ENCODE measurements around the gene PPP1R3F.
"Not testable (repeated sequence)": the region's sequence is repeated elsewhere in the genome, so short reads cannot be mapped to it uniquely, and the experiment has no call there.

PPP1R3F gene

DNA sequence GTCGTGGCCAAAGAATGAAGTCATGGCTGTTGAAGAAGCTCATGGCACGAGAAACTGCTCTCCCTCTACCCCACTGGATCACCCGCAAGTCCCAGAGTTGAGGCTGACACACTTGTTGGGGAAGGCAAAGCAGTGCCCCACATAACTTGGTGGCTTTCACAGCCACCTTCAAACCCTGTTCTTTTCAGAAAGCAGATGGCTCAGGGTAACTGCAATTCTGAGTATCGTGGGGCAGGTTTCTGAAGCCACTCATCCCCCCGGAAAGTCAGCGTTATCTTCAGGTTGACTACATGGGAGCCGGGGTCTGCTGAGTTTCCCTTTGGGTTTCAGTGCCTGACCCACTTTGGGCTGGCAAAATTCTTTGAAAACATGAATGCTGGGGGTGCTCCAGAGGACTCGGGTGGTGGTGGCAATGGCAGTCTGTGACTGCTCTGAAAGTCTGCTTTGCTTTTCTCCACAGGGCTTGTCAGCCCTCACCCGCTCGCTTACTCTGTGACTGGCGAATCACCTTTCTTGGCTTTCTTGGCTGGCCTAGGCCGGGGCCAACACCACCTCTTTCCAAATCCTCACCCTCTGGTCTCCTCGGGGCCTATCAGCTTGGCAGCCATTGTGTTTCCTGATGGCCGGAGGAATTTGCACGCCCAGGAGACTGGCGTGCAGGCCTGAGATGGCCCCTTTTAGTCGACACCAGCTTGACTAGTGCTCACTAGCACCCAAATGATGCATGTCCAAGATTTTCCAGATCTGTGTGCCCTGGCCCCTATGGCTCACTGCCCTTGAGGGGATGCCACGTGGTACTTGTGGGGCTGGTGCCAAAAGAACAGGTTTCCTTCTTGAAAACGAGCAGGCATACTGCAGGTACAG, 7.3 kb downstream of the PPP1R3F start:
- no peak for DNase-seq

DNA sequence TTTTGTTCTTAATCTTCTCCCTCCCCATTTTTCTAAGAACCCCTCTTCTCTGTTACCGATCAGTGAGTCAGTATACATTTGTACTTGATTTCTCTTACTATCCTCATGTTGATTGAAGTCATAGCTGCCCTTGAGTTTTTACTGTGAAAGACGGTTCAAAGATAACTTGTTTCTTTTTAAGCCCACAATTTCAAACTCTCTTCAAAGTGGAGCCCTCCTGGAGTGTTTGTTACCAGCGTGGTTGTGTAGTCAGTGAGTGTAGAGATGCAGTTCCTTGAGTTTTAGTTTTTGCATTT, 7.9 kb downstream of the PPP1R3F start:
- no peak for DNase-seq

DNA sequence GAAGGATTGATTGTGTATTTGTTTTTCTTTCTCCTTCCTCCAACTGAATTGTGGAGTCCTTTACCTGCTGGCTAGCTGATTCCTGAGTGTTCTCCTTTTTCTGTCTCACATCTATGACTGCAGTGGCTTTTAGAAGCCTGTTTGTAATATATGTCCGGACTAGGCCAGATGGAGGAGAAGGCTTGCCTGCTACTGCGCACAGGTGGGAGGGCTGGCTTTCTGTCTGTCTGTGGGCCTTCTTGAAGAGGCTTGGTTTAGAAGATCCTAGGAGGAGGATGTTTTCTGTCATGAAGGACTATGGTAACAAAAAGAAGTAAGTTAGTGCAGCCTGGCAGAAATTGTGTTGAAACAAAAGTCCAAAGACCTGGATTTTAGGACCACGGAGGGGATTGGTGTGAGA, 8.5 kb downstream of the PPP1R3F start:
- no peak for DNase-seq

DNA sequence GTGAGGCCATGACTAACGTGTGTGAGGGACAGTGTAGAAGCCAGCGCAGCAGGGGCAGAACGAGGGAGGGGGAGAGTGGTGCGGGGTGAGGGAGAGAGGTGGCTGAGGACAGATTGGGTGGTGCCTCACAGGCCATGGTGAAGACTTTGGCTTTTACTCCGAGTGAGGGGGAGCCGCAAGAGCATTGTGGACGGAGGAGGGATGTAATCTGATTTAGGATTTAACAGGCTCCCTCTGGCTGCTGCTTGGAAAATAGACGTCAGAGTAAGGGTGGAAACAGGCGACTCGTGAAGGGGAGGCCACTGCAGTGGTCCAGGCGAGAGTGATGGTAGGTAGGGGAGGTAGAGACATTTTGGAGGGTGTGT, 13.0 kb downstream of the PPP1R3F start:
- DNase-seq = peak; percentile 50

DNA sequence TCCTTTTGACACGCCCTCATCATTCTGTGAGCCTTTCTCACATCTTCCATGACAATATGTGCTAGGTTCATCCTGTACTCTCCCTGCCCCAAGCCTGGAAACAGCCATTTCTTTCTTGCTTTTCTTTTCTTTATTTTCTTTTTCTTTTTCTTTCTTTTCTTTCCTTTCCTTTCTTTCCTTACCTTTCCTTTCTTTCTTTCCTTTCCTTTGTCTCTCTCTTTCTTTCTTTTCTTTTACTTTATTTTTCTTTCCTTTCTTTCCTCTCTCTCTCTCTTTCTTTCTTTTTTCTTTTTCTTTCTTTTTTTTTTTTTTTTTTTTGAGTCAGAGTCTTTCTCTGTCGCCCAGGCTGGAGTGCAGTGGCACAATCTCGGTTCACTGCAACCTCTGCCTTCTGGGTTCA, 14.6 kb downstream of the PPP1R3F start:
- no peak for DNase-seq

DNA sequence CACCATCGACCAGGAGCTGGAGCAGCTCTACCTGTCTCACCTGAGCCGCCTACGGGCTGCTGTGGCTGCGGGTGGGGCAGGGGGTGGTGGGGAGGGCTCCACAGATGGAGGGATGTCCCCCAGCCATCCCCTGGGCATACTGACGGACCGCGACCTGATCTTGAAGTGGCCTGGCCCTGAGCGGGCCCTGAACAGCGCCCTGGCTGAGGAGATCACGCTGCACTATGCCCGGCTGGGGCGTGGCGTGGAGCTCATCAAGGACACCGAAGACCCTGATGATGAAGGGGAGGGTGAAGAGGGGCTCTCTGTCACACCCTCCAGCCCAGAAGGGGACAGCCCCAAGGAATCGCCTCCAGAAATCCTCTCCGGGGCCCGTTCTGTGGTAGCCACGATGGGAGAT, 16.5 kb downstream of the PPP1R3F start:
- no peak for DNase-seq

DNA sequence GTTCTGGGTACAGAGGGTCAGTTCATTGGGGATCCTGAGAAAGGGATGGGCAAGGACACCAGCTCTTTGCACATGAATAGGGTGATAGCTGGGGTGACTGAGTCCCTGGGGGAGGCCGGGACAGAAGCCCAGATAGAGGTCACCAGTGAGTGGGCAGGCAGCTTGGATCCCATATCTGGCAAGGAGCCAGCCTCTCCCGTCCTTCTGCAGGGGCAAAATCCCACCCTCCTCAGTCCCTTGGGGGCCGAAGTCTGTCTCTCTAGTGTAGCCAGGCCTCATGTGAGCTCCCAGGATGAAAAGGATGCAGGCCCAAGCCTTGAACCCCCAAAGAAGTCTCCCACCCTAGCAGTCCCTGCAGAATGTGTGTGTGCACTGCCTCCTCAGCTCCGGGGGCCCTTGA, 17.0 kb downstream of the PPP1R3F start:
- no peak for DNase-seq

DNA sequence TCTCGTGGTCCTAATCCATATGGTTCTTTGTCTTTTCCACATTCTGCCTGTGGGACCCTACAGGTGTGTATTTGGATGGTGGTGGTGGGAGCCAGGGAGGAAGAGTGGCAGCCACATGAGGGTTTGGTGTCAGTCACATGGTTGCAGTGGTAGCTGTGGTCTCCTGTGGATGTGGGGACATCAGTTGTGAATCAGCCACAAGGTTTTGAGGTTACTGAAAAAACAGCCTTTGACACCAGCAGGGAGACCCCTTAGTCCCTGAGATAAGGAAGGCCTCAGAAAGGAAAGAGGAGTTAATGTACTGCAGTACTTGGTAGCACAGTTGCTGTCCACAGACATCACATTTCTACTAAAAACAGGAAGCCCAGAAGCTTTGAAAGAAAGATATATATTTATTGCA, 18.1 kb downstream of the PPP1R3F start:
- no peak for DNase-seq

DNA sequence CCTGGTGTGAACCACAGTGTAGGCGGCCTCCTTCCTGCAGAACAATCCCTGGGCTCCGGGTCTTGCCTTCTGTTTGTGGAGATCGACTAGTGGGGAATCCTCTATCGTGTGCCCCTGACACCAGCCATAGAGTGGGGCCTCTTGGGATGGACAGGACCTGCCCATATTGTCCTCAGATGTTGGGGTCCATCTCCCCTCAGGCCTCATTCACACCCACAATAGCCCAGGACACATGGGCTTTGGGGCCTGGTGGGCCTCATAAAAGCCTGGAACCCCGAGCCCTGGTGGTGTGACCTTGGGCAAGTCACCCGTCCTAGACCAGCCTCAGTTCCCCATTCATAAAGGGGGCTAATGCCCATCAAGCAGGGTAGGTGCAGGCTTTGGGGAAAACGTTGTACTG, 20.6 kb downstream of the PPP1R3F start:
- DNase-seq = no peak

DNA sequence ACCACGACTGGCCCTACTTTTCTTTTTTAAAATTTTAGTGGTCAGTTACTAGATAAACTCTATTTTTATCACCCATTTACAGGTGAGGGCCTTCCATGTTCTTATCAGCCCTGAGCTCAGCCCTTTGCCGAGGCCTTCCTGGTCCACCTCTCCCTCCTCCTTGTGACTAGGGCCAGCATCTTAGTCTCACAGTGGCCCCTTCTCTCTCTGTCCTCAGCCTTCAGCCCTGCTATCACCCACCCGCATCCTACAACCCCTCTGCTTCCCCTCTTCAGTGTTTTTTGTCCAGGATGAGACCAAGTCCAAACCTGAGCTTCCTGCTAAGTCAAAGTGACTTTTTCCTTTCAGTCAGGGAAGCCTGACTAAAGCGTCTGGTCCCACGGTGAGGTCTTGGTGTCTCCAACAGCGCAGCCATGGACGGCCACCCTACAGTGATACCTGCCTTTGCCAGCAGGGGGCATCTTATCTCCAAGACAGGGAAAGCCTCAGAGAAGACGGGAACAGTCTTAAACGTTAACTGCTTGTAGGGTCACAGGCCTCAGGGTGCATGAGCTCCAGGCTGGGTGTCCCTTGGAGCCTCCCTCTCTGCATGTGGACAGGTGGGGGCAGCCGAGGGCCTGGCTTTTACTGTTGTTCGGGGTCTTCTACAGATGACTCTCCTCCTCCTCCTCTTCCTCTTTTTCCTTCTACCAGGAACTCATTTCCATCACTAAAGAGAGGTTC, 22.2 kb downstream of the PPP1R3F start:
- peak; percentile 49 for DNase-seq

DNA sequence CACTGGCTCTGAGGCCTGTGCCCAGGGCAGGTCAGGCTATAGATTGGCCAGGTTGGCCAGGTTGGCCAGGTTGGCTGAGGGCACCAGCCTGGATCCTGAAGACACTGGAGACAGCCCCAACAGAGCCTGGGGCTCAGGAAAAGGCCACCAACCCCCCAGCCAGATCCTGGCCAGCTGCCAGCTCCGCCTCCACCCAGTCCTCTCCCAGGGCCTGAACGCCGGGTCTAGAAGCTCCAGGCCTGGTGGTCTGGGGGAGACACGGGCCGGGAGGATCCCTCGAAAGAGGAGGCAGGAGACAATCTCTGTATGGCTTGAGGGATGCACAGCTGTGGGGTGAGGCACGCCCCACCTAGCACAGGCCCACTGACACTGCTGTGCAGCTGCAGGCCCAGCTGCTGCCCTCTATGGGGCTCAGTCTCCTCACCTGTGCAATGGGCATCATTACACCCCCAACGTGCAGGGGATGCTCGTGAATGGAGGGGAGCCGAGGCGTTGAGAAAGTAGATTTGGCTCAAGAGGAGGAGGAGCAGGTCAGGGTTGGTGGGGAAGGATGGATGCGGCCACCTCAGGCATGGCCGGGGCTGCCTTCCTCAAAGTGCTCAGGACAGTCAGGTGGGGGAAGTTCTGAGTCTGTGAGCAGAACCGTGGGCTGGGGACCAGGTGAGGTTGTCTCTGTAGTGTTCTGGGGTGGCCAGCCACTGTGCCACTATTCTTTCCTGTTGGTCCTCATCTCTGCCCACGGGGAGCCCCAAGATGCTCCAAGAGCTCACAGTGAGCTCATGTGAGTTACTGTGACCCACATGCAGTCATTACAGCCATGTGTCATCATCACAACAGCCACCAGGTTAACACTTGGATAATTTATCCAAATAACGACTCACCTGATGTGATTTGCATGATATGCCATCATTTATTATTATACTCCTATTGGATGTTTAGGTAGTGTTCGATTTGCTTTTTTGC, 23.1 kb downstream of the PPP1R3F start:
- DNase-seq = no peak

DNA sequence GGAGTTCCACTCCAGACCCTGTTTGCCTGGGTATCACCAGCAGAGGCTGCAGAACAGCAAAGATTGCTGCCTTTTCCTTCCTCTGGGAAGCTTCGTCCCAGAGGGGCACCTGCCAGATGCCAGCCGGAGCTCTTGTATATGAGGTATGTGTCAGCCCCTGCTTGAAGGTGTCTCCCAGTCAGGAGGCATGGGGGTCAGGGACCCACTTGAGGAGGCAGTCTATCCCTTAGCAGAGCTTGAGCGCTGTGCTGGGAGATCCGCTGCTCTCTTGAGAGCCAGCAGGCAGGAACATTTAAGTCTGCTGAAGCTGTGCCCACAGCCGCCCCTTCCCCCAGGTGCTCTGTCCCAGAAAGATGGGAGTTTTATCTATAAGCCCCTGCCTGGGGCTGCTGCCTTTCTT, 29.7 kb downstream of the PPP1R3F start:
- DNase-seq = not testable (repeated sequence)

DNA sequence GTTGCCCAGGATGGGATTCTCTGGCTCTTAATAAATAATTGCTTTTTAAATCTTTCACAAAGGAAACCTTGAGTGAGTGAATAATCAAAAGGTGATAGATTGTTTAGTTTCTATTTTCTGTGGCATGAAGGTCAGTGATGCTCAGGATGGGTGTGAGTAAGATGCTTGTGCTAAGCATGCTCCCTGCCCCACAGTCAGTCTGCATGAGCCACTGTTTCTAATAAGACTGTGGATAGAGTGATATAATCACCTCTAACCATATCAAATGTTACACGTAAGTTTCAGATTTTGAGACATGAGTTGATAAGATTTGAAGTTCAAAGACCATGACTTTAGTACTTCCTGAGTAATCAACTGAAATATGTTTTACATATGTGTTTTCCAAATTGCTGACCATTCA, 31.1 kb downstream of the PPP1R3F start:
- DNase-seq = no peak

DNA sequence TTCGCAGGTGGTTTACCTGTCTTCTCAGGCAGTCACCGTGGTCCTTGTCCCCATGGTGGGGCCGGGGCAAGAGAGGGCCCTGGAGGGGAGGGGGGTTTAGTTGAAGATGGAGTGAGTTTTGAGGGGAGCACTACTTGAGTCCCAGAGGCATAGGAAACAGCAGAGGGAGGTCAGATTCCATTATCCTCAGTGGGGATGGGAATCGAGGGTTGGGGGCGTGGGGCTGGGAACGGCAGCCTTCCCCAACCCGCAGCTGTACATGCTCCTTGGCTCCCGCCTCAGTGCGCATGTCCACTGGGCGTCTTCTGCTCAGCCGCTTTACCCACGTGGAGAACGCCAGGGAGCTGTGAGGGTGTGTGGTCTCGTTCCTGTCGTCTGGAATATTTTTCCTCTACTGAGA, 33.8 kb downstream of the PPP1R3F start, which contains the start of gene GAGE10:
Gene GAGE10, plus strand, starts transcription at position 301 of the 400 bp plus-strand sequence. CDS start 1,214 bp downstream, outside the sequence.
- no peak for DNase-seq

DNA sequence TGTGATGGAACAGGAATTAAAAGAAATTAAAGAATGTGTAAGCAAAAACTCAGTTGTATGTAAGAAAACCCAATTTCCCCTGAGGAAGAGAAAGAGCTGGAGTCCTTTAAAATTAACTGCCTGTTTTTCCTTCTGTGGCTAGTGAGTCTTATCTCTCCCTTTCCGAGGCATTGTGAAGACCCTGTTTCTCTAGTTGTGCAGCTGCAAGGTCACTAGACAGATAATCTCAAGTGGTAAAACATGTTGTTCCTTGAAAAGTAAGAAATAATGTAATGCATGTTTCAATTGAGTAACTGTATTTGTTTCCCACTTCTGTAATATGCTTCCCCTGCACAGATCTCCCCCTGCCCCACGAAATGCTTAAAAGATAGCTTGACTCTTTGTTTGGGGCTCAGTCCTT, 38.2 kb downstream of the PPP1R3F start:
- DNase-seq = not testable (repeated sequence)

DNA sequence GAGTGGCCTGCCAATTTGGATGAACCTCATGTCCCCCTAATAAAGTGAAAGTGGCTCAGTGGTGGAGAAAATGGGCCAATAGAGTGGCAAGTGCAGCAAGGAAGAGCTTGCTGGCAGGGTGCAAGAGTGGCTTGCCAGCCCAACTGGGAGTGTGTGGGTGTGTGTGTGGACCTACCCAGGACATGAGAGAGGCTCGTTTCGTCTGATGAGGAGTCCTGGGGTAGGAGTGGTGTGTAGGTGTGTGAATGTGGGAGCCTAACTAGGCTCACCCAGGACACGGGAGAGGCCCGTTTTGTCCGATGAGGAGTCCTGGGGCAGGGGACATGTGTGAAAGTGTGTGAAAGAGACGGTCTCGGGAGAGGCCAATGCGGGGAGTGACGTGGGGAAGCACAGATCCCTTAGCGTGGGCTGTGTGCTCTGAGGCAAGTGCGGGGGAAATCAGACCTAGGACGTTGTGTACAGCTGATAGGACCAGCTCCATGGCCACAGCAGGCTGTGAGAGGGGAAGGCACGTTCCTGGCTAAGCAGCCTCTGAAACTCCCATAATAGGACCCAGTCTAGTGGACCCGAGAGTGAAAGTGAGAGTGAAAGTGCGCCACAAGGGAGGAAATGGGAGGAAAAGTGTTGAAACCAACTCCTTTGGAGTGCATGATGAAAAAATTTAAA, 39.1 kb downstream of the PPP1R3F start:
- no peak for DNase-seq

DNA sequence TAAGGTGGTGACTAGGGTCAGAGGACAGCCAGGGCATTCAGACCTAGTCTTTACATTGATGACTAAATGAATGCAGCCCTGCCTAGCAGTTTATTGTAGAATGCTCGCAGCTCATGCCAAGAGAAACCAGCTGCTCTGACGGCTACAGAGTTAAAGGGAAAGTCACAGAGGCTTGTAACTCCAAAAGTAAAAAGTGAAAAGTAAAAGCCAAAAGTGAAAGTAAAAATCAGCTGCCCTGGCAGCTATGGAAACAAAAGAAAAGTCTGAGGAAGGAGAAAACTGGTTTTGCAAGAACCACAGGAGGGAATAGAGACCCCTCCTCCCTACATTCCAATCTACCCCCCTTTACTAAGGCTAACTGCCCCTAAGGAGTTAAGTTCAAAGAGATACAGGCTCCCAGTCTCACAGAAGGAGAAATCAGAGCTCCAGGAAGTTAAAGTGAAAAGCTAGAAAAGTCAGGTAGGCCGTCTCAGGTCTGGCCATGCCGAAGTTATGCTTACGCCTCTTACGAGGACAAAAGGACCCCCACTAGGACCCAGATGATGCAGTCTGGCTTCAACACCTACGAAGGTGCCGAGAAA, 39.9 kb downstream of the PPP1R3F start:
- DNase-seq = peak; percentile 41

DNA sequence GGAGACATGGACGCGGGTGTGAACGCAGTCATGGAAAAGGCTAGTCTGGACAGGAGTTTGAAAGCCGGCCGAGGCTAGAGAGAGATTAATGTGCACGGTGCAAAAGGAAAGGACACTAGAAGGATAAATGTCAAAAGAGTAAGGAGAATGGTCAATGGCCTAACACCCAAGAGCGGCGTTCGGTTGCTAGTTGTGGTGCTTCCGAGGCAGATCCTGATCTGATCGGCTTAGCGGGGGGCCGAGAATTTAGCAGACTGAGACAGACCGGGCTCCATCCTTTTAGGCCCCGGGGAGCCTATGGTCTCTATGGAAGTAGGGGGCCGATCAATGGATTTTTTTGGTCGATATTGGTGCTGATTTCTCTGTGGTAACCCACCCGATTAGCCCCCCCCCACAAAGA, 40.8 kb downstream of the PPP1R3F start:
- no peak for DNase-seq

DNA sequence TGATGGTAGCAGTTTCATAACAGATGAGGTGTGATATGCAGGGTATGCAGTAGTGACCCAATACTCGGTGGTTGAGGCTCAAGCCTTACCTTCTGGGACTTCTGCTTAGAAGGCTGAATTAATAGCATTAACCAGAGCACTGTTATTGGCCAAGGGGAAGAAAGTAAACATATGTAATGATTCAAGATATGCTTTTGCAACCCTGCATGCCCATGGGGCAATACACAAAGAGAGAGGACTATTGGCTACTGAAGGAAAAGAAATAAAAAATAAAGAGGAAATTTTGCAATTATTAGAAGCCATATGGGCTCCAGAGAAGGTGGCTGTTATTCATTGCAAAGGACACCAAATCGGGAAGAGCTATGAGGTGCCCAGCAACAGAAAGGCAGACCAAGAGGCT, 42.6 kb downstream of the PPP1R3F start:
- DNase-seq = no peak

DNA sequence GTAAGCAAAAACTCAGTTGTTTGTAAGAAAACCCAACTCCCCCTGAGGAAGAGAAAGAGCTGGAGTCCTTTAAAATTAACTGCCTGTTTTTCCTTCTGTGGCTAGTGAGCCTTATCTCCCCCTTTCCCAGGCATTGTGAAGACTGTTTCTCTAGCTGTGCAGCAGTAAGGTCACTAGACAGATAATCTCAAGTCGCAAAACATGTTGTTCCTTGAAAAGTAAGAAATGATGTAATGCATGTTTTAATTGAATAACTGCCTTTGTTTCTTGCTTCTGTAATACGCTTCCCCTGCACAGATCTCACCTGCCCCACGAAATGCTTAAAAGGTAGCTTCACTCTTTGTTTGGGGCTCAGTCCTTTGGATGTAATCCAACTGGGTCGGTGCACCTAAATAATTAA, 46.5 kb downstream of the PPP1R3F start:
- no peak for DNase-seq

DNA sequence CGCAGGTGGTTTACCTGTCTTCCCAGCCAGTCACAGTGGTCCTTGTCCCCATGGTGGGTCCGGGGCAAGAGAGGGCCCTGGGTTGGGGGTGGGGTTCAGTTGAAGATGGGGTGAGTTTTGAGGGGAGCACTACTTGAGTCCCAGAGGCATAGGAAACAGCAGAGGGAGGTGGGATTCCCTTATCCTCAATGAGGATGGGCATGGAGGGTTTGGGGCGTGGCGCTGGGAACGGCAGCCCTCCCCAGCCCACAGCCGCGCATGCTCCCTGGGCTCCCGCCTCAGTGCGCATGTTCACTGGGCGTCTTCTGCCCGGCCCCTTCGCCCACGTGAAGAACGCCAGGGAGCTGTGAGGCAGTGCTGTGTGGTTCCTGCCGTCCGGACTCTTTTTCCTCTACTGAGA, 52.1 kb downstream of the PPP1R3F start, which contains the start of gene GAGE12J:
Gene GAGE12J, plus strand, starts transcription at position 301 of the 400 bp plus-strand sequence. CDS start 1,157 bp downstream, outside the sequence.
- DNase-seq = not testable (repeated sequence)

DNA sequence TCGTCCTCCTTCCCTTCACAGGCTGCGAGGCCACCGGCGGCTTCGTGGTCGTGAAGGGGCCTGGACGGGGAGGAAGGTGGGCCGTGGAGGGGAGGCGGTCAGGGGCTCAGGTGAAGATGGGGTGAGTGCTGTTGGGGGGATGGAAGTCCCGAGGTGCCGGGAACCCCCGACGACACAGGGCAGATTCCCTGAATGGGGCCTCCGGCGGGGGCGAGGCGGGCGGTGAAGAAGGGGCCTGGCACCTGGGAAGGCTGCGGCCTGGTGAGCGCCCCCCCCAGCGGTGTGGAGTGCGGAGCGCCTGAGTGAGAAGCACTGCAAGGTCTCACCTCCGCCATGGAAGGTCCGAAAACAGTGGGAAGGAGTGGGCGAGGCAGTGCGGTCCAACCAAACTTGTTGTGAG, 52.7 kb downstream of the PPP1R3F start:
- DNase-seq = not testable (repeated sequence)

All from right hindlimb (tissue), 1 donor.